Measurements from ENCODE around the gene SORCS2.

SORCS2 gene

GRCh38 chr4:7779432-7779768, 587.1 kb downstream of the SORCS2 start:
- no peak for DNase-seq

- no peak for DNase-seq
Observed at GRCh38 chr4:7780751-7781348, 588.5 kb downstream of the SORCS2 start.

GRCh38 chr4:7781366-7781765, 589.0 kb downstream of the SORCS2 start:
- peak; percentile 72 for DNase-seq

- DNase-seq: peak; percentile 32
Observed at GRCh38 chr4:7781993-7782392, 589.7 kb downstream of the SORCS2 start.

- no peak for DNase-seq
Observed at GRCh38 chr4:7782783-7783182, 590.4 kb downstream of the SORCS2 start.

GRCh38 chr4:7783541-7783940, 591.2 kb downstream of the SORCS2 start:
- DNase-seq: no peak

- no peak for DNase-seq
Observed at GRCh38 chr4:7784131-7784870, 592.0 kb downstream of the SORCS2 start.

- DNase-seq: peak; percentile 69
Observed at GRCh38 chr4:7785017-7785416, 592.7 kb downstream of the SORCS2 start.

GRCh38 chr4:7786040-7786439, 593.7 kb downstream of the SORCS2 start:
- DNase-seq: no peak

- DNase-seq: no peak
Observed at GRCh38 chr4:7786517-7786916, 594.2 kb downstream of the SORCS2 start.

GRCh38 chr4:7787067-7787466, 594.7 kb downstream of the SORCS2 start:
- no peak for DNase-seq

GRCh38 chr4:7787681-7788141, 595.4 kb downstream of the SORCS2 start:
- DNase-seq: no peak

- DNase-seq: no peak
Observed at GRCh38 chr4:7788193-7788592, 595.9 kb downstream of the SORCS2 start.

GRCh38 chr4:7788694-7789425, 596.5 kb downstream of the SORCS2 start:
- DNase-seq: no peak

- DNase-seq: no peak
Observed at GRCh38 chr4:7790023-7790422, 597.7 kb downstream of the SORCS2 start.

- DNase-seq: no peak
Observed at GRCh38 chr4:7790999-7791398, 598.7 kb downstream of the SORCS2 start.
